ENCODE measurements around the gene SLC27A1.

DNA sequence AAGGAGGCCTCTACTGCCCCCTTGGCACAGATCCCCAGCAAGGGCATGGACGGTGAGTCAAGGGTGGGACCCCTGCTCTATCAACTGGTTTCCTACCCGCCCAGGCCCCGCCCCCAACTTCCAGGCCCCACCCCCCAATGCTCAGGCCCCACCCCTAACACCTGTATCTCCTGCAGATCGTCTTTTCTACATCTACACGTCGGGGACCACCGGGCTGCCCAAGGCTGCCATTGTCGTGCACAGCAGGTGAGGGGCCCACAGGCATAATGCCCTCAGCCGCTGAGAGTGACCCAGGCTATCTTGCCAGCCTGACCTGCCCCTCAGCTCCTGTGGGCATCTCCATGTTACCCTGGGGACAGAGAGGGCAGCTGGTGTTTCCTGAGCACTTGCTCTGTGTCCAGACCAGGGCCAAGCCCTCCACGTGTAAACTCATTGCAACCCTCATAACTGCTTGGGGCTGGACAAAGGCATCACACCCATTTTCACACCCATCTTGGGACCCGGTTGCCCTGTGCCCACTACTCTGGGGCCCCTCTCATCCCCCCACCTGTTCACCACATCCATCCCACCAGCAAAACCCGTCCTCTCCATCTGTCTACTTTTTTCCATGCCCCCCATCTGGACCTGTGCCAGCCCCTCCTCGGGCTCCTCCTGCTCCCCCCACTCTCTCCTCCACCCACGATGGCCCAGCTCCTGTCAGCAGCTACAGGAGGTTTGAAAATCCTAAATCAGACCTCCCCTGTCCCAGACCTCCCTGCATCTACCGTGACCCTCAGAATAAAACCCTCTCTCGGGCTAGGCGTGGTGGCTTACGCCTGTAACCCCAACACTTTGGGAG, 17.2 kb downstream of the SLC27A1 start:
- TF ChIP-seq, protein P1, sequence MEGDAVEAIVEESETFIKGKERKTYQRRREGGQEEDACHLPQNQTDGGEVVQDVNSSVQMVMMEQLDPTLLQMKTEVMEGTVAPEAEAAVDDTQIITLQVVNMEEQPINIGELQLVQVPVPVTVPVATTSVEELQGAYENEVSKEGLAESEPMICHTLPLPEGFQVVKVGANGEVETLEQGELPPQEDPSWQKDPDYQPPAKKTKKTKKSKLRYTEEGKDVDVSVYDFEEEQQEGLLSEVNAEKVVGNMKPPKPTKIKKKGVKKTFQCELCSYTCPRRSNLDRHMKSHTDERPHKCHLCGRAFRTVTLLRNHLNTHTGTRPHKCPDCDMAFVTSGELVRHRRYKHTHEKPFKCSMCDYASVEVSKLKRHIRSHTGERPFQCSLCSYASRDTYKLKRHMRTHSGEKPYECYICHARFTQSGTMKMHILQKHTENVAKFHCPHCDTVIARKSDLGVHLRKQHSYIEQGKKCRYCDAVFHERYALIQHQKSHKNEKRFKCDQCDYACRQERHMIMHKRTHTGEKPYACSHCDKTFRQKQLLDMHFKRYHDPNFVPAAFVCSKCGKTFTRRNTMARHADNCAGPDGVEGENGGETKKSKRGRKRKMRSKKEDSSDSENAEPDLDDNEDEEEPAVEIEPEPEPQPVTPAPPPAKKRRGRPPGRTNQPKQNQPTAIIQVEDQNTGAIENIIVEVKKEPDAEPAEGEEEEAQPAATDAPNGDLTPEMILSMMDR (IDR thresholded peaks at IDR 0.05): no peak
- TF ChIP-seq POLR2A (IDR thresholded peaks at IDR 0.05): no peak
- TF ChIP-seq POLR2AphosphoS5 (IDR thresholded peaks at IDR 0.05; ENCODE audit: insufficient read depth in 1 of 2, low read depth in 1 of 2): no peak

All from vagina (tissue), 2 donors.